ENCODE measurements around the gene ZNF536.

The ZNF536 gene

DNA sequence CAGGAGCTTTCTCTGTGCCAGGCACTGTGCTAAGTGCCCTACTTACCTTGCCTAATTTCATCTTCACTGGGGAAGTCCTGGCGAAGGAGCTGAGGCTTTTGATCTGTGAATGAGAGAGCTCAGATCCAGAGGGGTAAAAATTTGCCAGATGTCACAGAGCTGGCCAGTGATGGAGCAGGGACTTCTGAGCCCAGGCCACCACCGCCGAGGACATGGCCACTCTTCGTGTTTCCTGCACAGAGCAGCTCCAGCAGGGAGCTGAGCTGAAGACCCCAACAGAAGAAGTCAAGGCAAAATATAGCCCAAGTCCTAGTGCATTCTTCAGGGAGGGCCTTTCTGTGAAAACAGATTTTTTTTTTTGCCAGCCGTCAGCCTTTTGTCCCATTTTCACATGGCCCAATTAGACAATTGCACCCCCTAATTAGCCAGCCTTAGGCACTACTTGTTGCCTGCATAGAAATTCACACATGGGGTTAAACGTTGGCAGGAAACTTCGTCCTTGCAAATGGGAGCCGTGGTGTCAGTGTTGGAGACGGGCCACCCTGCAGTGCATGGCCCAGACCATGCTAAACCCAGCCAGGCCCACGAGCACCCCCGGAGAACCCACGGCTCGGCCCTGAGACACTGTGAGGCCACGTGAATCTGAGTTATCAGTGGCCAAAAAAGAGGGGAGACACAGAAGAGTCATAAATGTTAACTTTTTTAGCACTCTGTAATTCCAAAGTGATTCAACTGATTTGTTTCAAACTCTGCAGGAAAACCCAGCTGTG is 7.8 kb downstream of the ZNF536 start:
- Histone ChIP-seq H3K9me3 (ENCODE audit: control insufficient read depth, insufficient read depth, low read length) (no peaks in the 10 kb centered on the region), H3K27me3 (ENCODE audit: control insufficient read depth, insufficient read depth, low read length) (peaks cover 14% of the 10 kb centered on the region), H3K4me1 (ENCODE audit: control insufficient read depth, insufficient read depth, low read length) (no peaks in the 10 kb centered on the region), H3K36me3 (ENCODE audit: control insufficient read depth, insufficient read depth, low read length) (no peaks in the 10 kb centered on the region), H3K9ac (ENCODE audit: low read depth, low read length) (no peak overlapping the region), H3K27ac (ENCODE audit: low read depth, low read length) (no peak overlapping the region), H3K4me3 (ENCODE audit: low read depth, low read length) (no peak overlapping the region)

GRCh38 chr19:30381366-30381765 is 9.2 kb downstream of the ZNF536 start:
- Histone ChIP-seq H3K27me3 (ENCODE audit: control insufficient read depth, insufficient read depth, low read length) (peaks cover 1% of the 10 kb centered on the region), H3K9ac (ENCODE audit: low read depth, low read length) (no peak overlapping the region), H3K27ac (ENCODE audit: low read depth, low read length) (no peak overlapping the region), H3K4me1 (ENCODE audit: control insufficient read depth, insufficient read depth, low read length) (no peaks in the 10 kb centered on the region), H3K9me3 (ENCODE audit: control insufficient read depth, insufficient read depth, low read length) (no peaks in the 10 kb centered on the region), H3K4me3 (ENCODE audit: low read depth, low read length) (no peak overlapping the region), H3K36me3 (ENCODE audit: control insufficient read depth, insufficient read depth, low read length) (no peaks in the 10 kb centered on the region)

DNA sequence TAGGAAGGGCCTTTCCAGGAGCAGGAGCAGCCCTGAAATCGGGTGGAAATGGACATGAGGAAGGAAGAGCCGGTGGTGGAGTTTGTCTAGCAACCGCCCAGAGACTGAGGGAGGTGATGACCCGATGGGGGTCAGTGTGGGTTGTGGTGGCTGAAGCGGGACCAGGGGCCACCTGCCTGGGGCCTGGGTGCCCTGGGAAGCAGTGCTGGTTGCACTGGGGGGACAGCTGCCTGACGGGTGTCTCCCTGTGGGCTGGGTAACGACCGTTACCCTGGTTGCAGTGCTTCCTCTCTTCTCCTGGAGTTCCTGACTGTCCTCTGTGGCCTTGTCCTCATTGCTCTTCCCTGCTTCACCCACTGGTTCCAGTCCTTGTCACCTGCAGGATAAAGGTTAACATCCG is 13.0 kb downstream of the ZNF536 start:
- no peaks in the 10 kb centered on the region for H3K36me3 ChIP-seq (ENCODE audit: control insufficient read depth, insufficient read depth, low read length)
- no peak overlapping the region for H3K4me3 ChIP-seq (ENCODE audit: low read depth, low read length)
- H3K4me1 ChIP-seq (ENCODE audit: control insufficient read depth, insufficient read depth, low read length) = no peaks in the 10 kb centered on the region
- no peak overlapping the region for H3K9ac ChIP-seq (ENCODE audit: low read depth, low read length)
- H3K9me3 ChIP-seq (ENCODE audit: control insufficient read depth, insufficient read depth, low read length) = no peaks in the 10 kb centered on the region
- no peak overlapping the region for H3K27ac ChIP-seq (ENCODE audit: low read depth, low read length)
- H3K27me3 ChIP-seq (ENCODE audit: control insufficient read depth, insufficient read depth, low read length) = no peaks in the 10 kb centered on the region

GRCh38 chr19:30385666-30386065 is 13.5 kb downstream of the ZNF536 start:
- no peaks in the 10 kb centered on the region for H3K27me3 ChIP-seq (ENCODE audit: control insufficient read depth, insufficient read depth, low read length)
- H3K9ac ChIP-seq (ENCODE audit: low read depth, low read length) = no peak overlapping the region
- H3K4me1 ChIP-seq (ENCODE audit: control insufficient read depth, insufficient read depth, low read length) = 0 out of 2 replicates have a peak, but pooled peaks cover 3% of the 10 kb centered on the region
- no peaks in the 10 kb centered on the region for H3K9me3 ChIP-seq (ENCODE audit: control insufficient read depth, insufficient read depth, low read length)
- no peak overlapping the region for H3K4me3 ChIP-seq (ENCODE audit: low read depth, low read length)
- no peaks in the 10 kb centered on the region for H3K36me3 ChIP-seq (ENCODE audit: control insufficient read depth, insufficient read depth, low read length)
- no peak overlapping the region for H3K27ac ChIP-seq (ENCODE audit: low read depth, low read length)

- H3K4me3 ChIP-seq (ENCODE audit: low read depth, low read length) = no peak overlapping the region
- no peaks in the 10 kb centered on the region for H3K9me3 ChIP-seq (ENCODE audit: control insufficient read depth, insufficient read depth, low read length)
- no peak overlapping the region for H3K9ac ChIP-seq (ENCODE audit: low read depth, low read length)
- H3K4me1 ChIP-seq (ENCODE audit: control insufficient read depth, insufficient read depth, low read length) = peaks cover 13% of the 10 kb centered on the region
- H3K27ac ChIP-seq (ENCODE audit: low read depth, low read length) = no peak overlapping the region
- H3K36me3 ChIP-seq (ENCODE audit: control insufficient read depth, insufficient read depth, low read length) = no peaks in the 10 kb centered on the region
- no peaks in the 10 kb centered on the region for H3K27me3 ChIP-seq (ENCODE audit: control insufficient read depth, insufficient read depth, low read length)
These were observed 14.5 kb downstream of the ZNF536 start for GRCh38 chr19:30386551-30387143.

DNA sequence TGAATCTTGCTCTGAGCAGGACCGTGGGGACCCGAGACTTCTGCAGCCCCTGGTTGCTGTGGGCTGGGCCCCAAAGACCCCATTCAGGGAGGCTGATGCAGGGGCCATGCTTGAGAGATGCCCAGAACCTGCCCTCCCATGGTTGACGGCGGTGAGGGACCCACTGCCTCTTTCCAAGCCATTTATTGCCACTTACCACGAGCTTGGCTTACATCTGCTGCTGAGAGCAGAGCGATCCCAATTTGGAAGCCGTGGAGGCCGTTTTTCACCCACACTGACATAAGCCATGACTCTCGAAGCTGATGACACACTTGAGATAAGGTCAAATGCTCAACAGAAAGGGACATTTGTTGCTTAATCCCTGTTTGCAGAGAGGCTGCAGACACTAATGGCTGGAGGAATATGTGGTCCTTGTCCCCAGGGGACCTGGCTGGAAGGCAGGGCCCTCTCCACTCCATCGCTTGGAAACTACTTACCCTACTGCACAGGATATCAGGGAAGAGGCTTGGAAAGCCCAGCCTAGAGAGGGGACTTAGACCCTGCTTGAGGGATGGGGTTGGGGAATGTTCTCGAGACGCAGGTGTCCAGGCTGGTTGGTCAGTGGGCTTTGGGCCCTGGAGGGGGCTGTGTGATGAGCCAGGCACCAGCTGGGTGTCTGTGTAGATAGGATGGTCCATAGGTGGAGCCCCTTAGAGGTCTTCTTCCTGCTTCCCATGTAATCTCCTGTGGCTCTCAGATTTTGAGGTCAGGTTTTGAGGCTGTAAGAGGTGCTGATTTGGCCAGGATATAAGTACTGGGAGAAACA is 15.3 kb downstream of the ZNF536 start:
- Histone ChIP-seq H3K27me3 (ENCODE audit: control insufficient read depth, insufficient read depth, low read length) (no peaks in the 10 kb centered on the region), H3K9ac (ENCODE audit: low read depth, low read length) (no peak overlapping the region), H3K27ac (ENCODE audit: low read depth, low read length) (no peak overlapping the region), H3K36me3 (ENCODE audit: control insufficient read depth, insufficient read depth, low read length) (no peaks in the 10 kb centered on the region), H3K9me3 (ENCODE audit: control insufficient read depth, insufficient read depth, low read length) (no peaks in the 10 kb centered on the region), H3K4me1 (ENCODE audit: control insufficient read depth, insufficient read depth, low read length) (peaks cover 21% of the 10 kb centered on the region), H3K4me3 (ENCODE audit: low read depth, low read length) (no peak overlapping the region)

GRCh38 chr19:30388327-30388726 is 16.1 kb downstream of the ZNF536 start:
- Histone ChIP-seq H3K4me1 (ENCODE audit: control insufficient read depth, insufficient read depth, low read length) (peaks cover 26% of the 10 kb centered on the region), H3K4me3 (ENCODE audit: low read depth, low read length) (no peak overlapping the region), H3K27ac (ENCODE audit: low read depth, low read length) (no peak overlapping the region), H3K9me3 (ENCODE audit: control insufficient read depth, insufficient read depth, low read length) (no peaks in the 10 kb centered on the region), H3K9ac (ENCODE audit: low read depth, low read length) (no peak overlapping the region), H3K36me3 (ENCODE audit: control insufficient read depth, insufficient read depth, low read length) (no peaks in the 10 kb centered on the region), H3K27me3 (ENCODE audit: control insufficient read depth, insufficient read depth, low read length) (peaks cover 4% of the 10 kb centered on the region)

- H3K27ac ChIP-seq (ENCODE audit: low read depth, low read length) = no peak overlapping the region
- no peak overlapping the region for H3K9ac ChIP-seq (ENCODE audit: low read depth, low read length)
- no peaks in the 10 kb centered on the region for H3K9me3 ChIP-seq (ENCODE audit: control insufficient read depth, insufficient read depth, low read length)
- H3K36me3 ChIP-seq (ENCODE audit: control insufficient read depth, insufficient read depth, low read length) = no peaks in the 10 kb centered on the region
- H3K4me3 ChIP-seq (ENCODE audit: low read depth, low read length) = no peak overlapping the region
- H3K4me1 ChIP-seq (ENCODE audit: control insufficient read depth, insufficient read depth, low read length) = peaks cover 26% of the 10 kb centered on the region
- peaks cover 9% of the 10 kb centered on the region for H3K27me3 ChIP-seq (ENCODE audit: control insufficient read depth, insufficient read depth, low read length)
These were observed 16.6 kb downstream of the ZNF536 start for GRCh38 chr19:30388819-30389218.

DNA sequence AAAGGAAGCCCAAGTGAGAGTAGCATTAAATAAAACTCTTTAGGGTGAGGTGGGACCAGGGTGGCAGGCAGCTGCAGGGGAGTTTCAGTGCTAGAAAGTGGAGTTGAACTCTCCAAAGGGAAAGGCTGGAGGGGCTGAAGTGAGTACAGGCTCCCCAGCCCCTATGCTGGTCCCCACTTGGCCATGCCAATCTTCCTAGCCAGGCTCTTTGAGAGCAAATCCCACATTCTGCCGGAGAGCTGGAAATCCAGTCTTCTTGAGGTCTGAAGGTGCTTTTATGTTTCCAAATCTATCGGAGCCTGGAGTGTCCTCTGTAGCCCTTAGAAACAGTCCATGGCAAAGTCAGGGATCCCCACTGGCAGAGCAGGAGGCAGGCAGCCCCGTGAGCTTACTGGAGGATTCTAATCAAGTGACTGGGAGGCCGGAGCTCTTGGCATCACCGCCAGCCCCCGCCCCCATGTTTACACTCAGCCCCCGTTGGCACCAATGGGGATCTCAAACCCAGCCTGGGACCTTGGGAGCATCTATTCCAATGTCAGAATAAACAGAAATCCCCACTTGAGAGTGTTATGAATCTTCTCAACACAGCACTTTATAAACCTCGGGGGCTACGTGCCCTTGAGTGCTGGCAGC is 18.3 kb downstream of the ZNF536 start:
- H3K27me3 ChIP-seq (ENCODE audit: control insufficient read depth, insufficient read depth, low read length) = peaks cover 10% of the 10 kb centered on the region

DNA sequence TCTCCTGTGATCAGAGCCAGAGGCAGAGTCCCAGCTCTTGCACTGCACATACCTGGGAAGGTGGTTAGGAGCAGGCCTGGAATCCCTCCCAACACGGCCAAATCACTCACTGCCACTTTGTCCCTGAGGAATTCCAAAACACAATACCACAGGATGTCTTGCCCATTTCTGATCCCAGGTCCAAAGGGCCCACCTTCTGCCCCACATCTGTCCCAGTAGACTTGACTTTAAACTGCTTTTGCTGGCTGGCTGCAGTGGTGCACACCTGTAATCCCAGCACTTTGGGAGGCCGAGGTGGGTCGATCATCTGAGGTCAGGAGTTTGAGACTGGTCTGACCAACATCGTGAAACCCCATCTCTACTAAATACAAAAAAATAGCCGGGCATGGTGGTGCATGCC is 18.9 kb downstream of the ZNF536 start:
- no peak overlapping the region for H3K27ac ChIP-seq (ENCODE audit: low read depth, low read length)
- no peaks in the 10 kb centered on the region for H3K9me3 ChIP-seq (ENCODE audit: control insufficient read depth, insufficient read depth, low read length)
- no peak overlapping the region for H3K9ac ChIP-seq (ENCODE audit: low read depth, low read length)
- peaks cover 10% of the 10 kb centered on the region for H3K27me3 ChIP-seq (ENCODE audit: control insufficient read depth, insufficient read depth, low read length)
- no peaks in the 10 kb centered on the region for H3K36me3 ChIP-seq (ENCODE audit: control insufficient read depth, insufficient read depth, low read length)
- H3K4me1 ChIP-seq (ENCODE audit: control insufficient read depth, insufficient read depth, low read length) = peaks cover 26% of the 10 kb centered on the region
- no peak overlapping the region for H3K4me3 ChIP-seq (ENCODE audit: low read depth, low read length)

More for the DNA sequence above, 18.3 kb downstream of the ZNF536 start:
- H3K27ac ChIP-seq (ENCODE audit: low read depth, low read length) = no peak overlapping the region
- H3K36me3 ChIP-seq (ENCODE audit: control insufficient read depth, insufficient read depth, low read length) = no peaks in the 10 kb centered on the region
- H3K9me3 ChIP-seq (ENCODE audit: control insufficient read depth, insufficient read depth, low read length) = no peaks in the 10 kb centered on the region
- no peak overlapping the region for H3K4me3 ChIP-seq (ENCODE audit: low read depth, low read length)
- peaks cover 26% of the 10 kb centered on the region for H3K4me1 ChIP-seq (ENCODE audit: control insufficient read depth, insufficient read depth, low read length)
- H3K9ac ChIP-seq (ENCODE audit: low read depth, low read length) = no peak overlapping the region

All from HUES48 (cell line).